Fibroblast of lung (primary cell): ENCODE results near the gene DNAI2. TPM values are rescaled to one million over a fixed set of nuclear protein-coding genes. Genes with fewer than 3 reads are reported as not detected.

Experiments used
- DNase-seq, 2 donors: peaks; one replicate each; pipeline versions ENCODE4 v3.0.0 to v3.0.0-alpha.2; 2010; ENCODE audit warnings: low read depth in 2 of 2
- H2AFZ ChIP-seq: 2 replicates; pipeline ENCODE4 v1.5.1; 2012; ENCODE audit warnings: low read length, control low read depth, inconsistent platforms
- H3K27ac ChIP-seq: 2 replicates; pipeline ENCODE4 v1.5.1; 2011; ENCODE audit warnings: low read length, control low read depth; ENCODE audit not compliant: insufficient read depth
- H3K27me3 ChIP-seq: 2 replicates; pipeline ENCODE4 v1.5.1; 2011; ENCODE audit warnings: mild to moderate bottlenecking, low read length; ENCODE audit not compliant: control insufficient read depth, insufficient read depth
- H3K36me3 ChIP-seq: 2 replicates; pipeline ENCODE4 v1.5.1; 2011; ENCODE audit warnings: low read length; ENCODE audit not compliant: control insufficient read depth, insufficient read depth
- H3K4me1 ChIP-seq: 2 replicates; pipeline ENCODE4 v1.5.1; 2011; ENCODE audit warnings: low read length; ENCODE audit not compliant: control insufficient read depth, insufficient read depth; ENCODE audit errors: extremely low read depth
- H3K4me2 ChIP-seq: 2 replicates; pipeline ENCODE4 v1.5.1; 2011; ENCODE audit warnings: low read length, control low read depth; ENCODE audit not compliant: insufficient read depth; ENCODE audit errors: extremely low read depth
- H3K4me3 ChIP-seq, 4 experiments: fragments of 200-600 bp in 1 of 4; sonication (generic) in 1 of 4; replicated peaks in 1 of 4; 2 replicates each; pipeline ENCODE4 v1.5.1; 2011 to 2016; ENCODE audit warnings: low read length in 4 of 4, low read depth in 3 of 4, mild to moderate bottlenecking in 3 of 4, control low read depth in 2 of 4, inconsistent platforms in 1 of 4, mixed read lengths in 1 of 4; ENCODE audit not compliant: insufficient read depth in 1 of 4; ENCODE audit errors: control extremely low read depth in 1 of 4
- H3K79me2 ChIP-seq: 2 replicates; pipeline ENCODE4 v1.5.1; 2012; ENCODE audit warnings: mild to moderate bottlenecking, low read length, inconsistent platforms; ENCODE audit not compliant: control insufficient read depth, insufficient read depth
- H3K9ac ChIP-seq: 2 replicates; pipeline ENCODE4 v1.5.1; 2011; ENCODE audit warnings: mild to moderate bottlenecking, low read length, control low read depth; ENCODE audit not compliant: insufficient read depth
- H3K9me3 ChIP-seq: 2 replicates; pipeline ENCODE4 v1.5.1; 2012; ENCODE audit warnings: low read depth, low read length; ENCODE audit not compliant: control insufficient read depth, insufficient read depth
- H4K20me1 ChIP-seq: 2 replicates; pipeline ENCODE4 v1.5.1; 2011; ENCODE audit warnings: low read length; ENCODE audit not compliant: control insufficient read depth, insufficient read depth; ENCODE audit errors: extremely low read depth
- CTCF ChIP-seq, 2 donors: IDR thresholded peaks in 1 of 2; conservative IDR thresholded peaks in 1 of 2; 1 replicate in 1 of 2; 2 replicates in 1 of 2; pipeline ENCODE4 v1.5.1; 2011 to 2012; ENCODE audit warnings: low read length in 2 of 2, control low read depth in 1 of 2, inconsistent platforms in 1 of 2, low read depth in 1 of 2, mild to moderate bottlenecking in 1 of 2
- EZH2 ChIP-seq: IDR thresholded peaks from 2 replicates; pipeline ENCODE4 v1.5.1; 2012; ENCODE audit warnings: low read length, control low read depth, mild to moderate bottlenecking; ENCODE audit errors: missing control alignments
- polyA plus RNA-seq, 2 donors: library from polyadenylated mRNA; depleted of rRNA in 1 of 2; stranded (reverse) in 1 of 2; unstranded in 1 of 2; fragments of >200 nt; gene quantifications; 2 replicates each; pipeline ENCODE4 v1.2.1, GENCODE V29; 2011 to 2012; ENCODE audit warnings: missing spikeins in 1 of 2
- total RNA-seq: library from RNA; depleted of rRNA; stranded (reverse); fragments of >200 nt; gene quantifications from 2 replicates; pipeline ENCODE4 v1.2.1, GENCODE V29; 2014

DNAI2 gene
- total and polyA plus RNA-seq, 2 donors (not counting 1 experiment from before 2014, with no cell fraction given): not detected

- no peak overlapping the region for H3K4me3 ChIP-seq
- DNase-seq: no peak
- TF ChIP-seq EZH2 (no peak), CTCF (conservative IDR thresholded peaks at IDR 0.05 in 1 of 2, IDR thresholded peaks at IDR 0.05 in 1 of 2; ENCODE audit: low read depth in 1 of 2, low read length in 2 of 2) (no peak)
Observed at GRCh38 chr17:74253036-74253435, 21.0 kb upstream of the DNAI2 start.

GRCh38 chr17:74257311-74257710 is 16.7 kb upstream of the DNAI2 start:
- no peak for DNase-seq
- no peak overlapping the region for H3K27ac ChIP-seq
- H4K20me1 ChIP-seq: no peaks in the 10 kb centered on the region
- no peaks in the 10 kb centered on the region for H3K9me3 ChIP-seq
- H3K4me1 ChIP-seq: no peaks in the 10 kb centered on the region
- H3K27me3 ChIP-seq: no peaks in the 10 kb centered on the region
- no peaks in the 10 kb centered on the region for H3K79me2 ChIP-seq
- no peak overlapping the region for H3K4me3 ChIP-seq
- TF ChIP-seq EZH2: no peak
- TF ChIP-seq CTCF (conservative IDR thresholded peaks at IDR 0.05 in 1 of 2, IDR thresholded peaks at IDR 0.05 in 1 of 2; ENCODE audit: low read depth in 1 of 2, low read length in 2 of 2): no peak
- H3K9ac ChIP-seq: no peak overlapping the region
- H2AFZ ChIP-seq: no peak overlapping the region
- H3K36me3 ChIP-seq: no peaks in the 10 kb centered on the region
- H3K4me2 ChIP-seq: no peak overlapping the region

More at GRCh38 chr17:74253036-74253435, 21.0 kb upstream of the DNAI2 start:
- H3K27me3 ChIP-seq: no peaks in the 10 kb centered on the region
- no peaks in the 10 kb centered on the region for H3K79me2 ChIP-seq
- H3K9ac ChIP-seq: no peak overlapping the region
- no peak overlapping the region for H3K27ac ChIP-seq
- H3K4me1 ChIP-seq: no peaks in the 10 kb centered on the region
- no peaks in the 10 kb centered on the region for H3K9me3 ChIP-seq
- no peak overlapping the region for H2AFZ ChIP-seq
- no peaks in the 10 kb centered on the region for H3K36me3 ChIP-seq
- no peaks in the 10 kb centered on the region for H4K20me1 ChIP-seq
- no peak overlapping the region for H3K4me2 ChIP-seq

GRCh38 chr17:74259667-74260524 is 14.1 kb upstream of the DNAI2 start:
- Histone ChIP-seq H3K4me1 (no peaks in the 10 kb centered on the region), H2AFZ (no peak overlapping the region), H3K27ac (no peak overlapping the region), H3K4me2 (no peak overlapping the region), H3K9me3 (no peaks in the 10 kb centered on the region), H3K27me3 (no peaks in the 10 kb centered on the region), H3K36me3 (no peaks in the 10 kb centered on the region), H4K20me1 (no peaks in the 10 kb centered on the region), H3K9ac (no peak overlapping the region), H3K79me2 (no peaks in the 10 kb centered on the region), H3K4me3 (no peak overlapping the region)
- TF ChIP-seq CTCF (conservative IDR thresholded peaks at IDR 0.05 in 1 of 2, IDR thresholded peaks at IDR 0.05 in 1 of 2; ENCODE audit: low read depth in 1 of 2, low read length in 2 of 2) (no peak), EZH2 (no peak)
- no peak for DNase-seq
